IMR-90 (cell line): ENCODE measurements around the gene GLO1. TPM values are rescaled to one million over a fixed set of nuclear protein-coding genes. Genes with fewer than 3 reads are reported as not detected.

Experiments used
- ATAC-seq: fragments of 200-7000 bp; cut with Tn5 transposase; 2 replicates; pipeline ENCODE4 v1.9.1; 2020; ENCODE audit warnings: low read depth, mild to moderate bottlenecking, moderate library complexity
- BruUV-seq: library from RNA; stranded (reverse); fragments of 400-500 nt; replicated peaks from 2 replicates; lab custom pipeline; 2021; lab: Mats Ljungman, UMichigan
- CTCF ChIA-PET: fragments of 300-600 bp; formaldehyde crosslinking; extraction: SDS; loops from one replicate; lab custom pipeline; 2021; ENCODE audit warnings: antibody characterized with exemption; lab: Yijun Ruan, JAX
- POLR2A ChIA-PET: fragments of 300-600 bp; sonication (Branson Sonifier 250); formaldehyde crosslinking; loops from one replicate; lab custom pipeline; 2022; ENCODE audit warnings: antibody characterized with exemption; ENCODE audit not compliant: unreplicated experiment; lab: Charles Lee
- DNase-seq: peaks from one replicate; pipeline ENCODE4 v3.0.0; 2013
- H2AFZ ChIP-seq: replicated peaks from 2 replicates; pipeline ENCODE3; 2013; ENCODE audit warnings: low read length, mild to moderate bottlenecking; ENCODE audit not compliant: poor library complexity
- H2AK5ac ChIP-seq: 2 replicates; pipeline ENCODE4 v1.6.1; 2013; ENCODE audit warnings: low read depth, low read length, inconsistent platforms
- H2AK9ac ChIP-seq: replicated peaks from 2 replicates; pipeline ENCODE3; 2013; ENCODE audit warnings: mild to moderate bottlenecking, low read depth, low read length, moderate library complexity; ENCODE audit not compliant: poor library complexity
- H2BK120ac ChIP-seq: 2 replicates; pipeline ENCODE4 v1.6.1; 2013; ENCODE audit warnings: low read depth, low read length, inconsistent platforms
- H2BK15ac ChIP-seq: 3 replicates; pipeline ENCODE4 v1.6.1; 2013; ENCODE audit warnings: low read depth, low read length, inconsistent platforms
- H2BK20ac ChIP-seq: 2 replicates; pipeline ENCODE4 v1.6.1; 2013; ENCODE audit warnings: low read depth, mild to moderate bottlenecking, inconsistent platforms, low read length, moderate library complexity
- H2BK5ac ChIP-seq: 2 replicates; pipeline ENCODE4 v1.6.1; 2013; ENCODE audit warnings: mild to moderate bottlenecking, low read depth, low read length, inconsistent platforms; ENCODE audit not compliant: poor library complexity, severe bottlenecking
- H3K14ac ChIP-seq: replicated peaks from 2 replicates; pipeline ENCODE4 v1.6.1; 2013; ENCODE audit warnings: low read depth, low read length, inconsistent platforms
- H3K18ac ChIP-seq: 2 replicates; pipeline ENCODE4 v1.6.1; 2013; ENCODE audit warnings: low read depth, low read length, control low read depth
- H3K23ac ChIP-seq: 2 replicates; pipeline ENCODE4 v1.6.1; 2013; ENCODE audit warnings: low read depth, low read length, inconsistent platforms
- H3K27ac ChIP-seq: 2 replicates; pipeline ENCODE4 v1.5.1; 2013; ENCODE audit warnings: mild to moderate bottlenecking, control low read depth, low read length; ENCODE audit not compliant: insufficient read depth
- H3K27me3 ChIP-seq: 2 replicates; pipeline ENCODE4 v1.6.1; 2013; ENCODE audit warnings: low read length; ENCODE audit not compliant: control insufficient read depth, insufficient read depth
- H3K36me3 ChIP-seq: 2 replicates; pipeline ENCODE4 v1.6.1; 2013; ENCODE audit warnings: low read length, mixed read lengths; ENCODE audit not compliant: control insufficient read depth, insufficient read depth
- H3K4ac ChIP-seq: 2 replicates; pipeline ENCODE4 v1.6.1; 2013; ENCODE audit warnings: low read depth, low read length, inconsistent platforms
- H3K4me1 ChIP-seq: 2 replicates; pipeline ENCODE4 v1.6.1; 2013; ENCODE audit warnings: low read length, mixed read lengths; ENCODE audit not compliant: control insufficient read depth, insufficient read depth
- H3K4me2 ChIP-seq: 2 replicates; pipeline ENCODE4 v1.6.1; 2013; ENCODE audit warnings: low read depth, mild to moderate bottlenecking, control low read depth, low read length, moderate library complexity
- H3K4me3 ChIP-seq: 2 replicates; pipeline ENCODE4 v1.5.1; 2013; ENCODE audit warnings: low read depth, mild to moderate bottlenecking, control low read depth, low read length, moderate library complexity; ENCODE audit not compliant: insufficient read depth
- H3K56ac ChIP-seq: 2 replicates; pipeline ENCODE4 v1.6.1; 2013; ENCODE audit warnings: low read length, inconsistent platforms; ENCODE audit not compliant: insufficient read depth; ENCODE audit errors: extremely low read depth
- H3K79me1 ChIP-seq, 2 experiments: 2 replicates each; pipeline ENCODE4 v1.6.1; 2013; ENCODE audit warnings: low read length in 2 of 2, inconsistent platforms in 1 of 2, low read depth in 1 of 2
- H3K9ac ChIP-seq: 2 replicates; pipeline ENCODE4 v1.6.1; 2013; ENCODE audit warnings: low read depth, low read length, control low read depth
- H3K9me1 ChIP-seq: 2 replicates; pipeline ENCODE4 v1.6.1; 2013; ENCODE audit warnings: low read length, inconsistent platforms; ENCODE audit not compliant: insufficient read depth
- H3K9me3 ChIP-seq: 2 replicates; pipeline ENCODE4 v1.6.1; 2013; ENCODE audit warnings: low read length; ENCODE audit not compliant: control insufficient read depth, insufficient read depth
- H4K20me1 ChIP-seq: 2 replicates; pipeline ENCODE4 v1.6.1; 2013; ENCODE audit warnings: low read length, inconsistent platforms; ENCODE audit not compliant: insufficient read depth
- H4K5ac ChIP-seq: 2 replicates; pipeline ENCODE4 v1.6.1; 2013; ENCODE audit warnings: mild to moderate bottlenecking, low read depth, low read length, control low read depth
- H4K8ac ChIP-seq, 2 experiments: 2 replicates each; pipeline ENCODE4 v1.6.1; 2013; ENCODE audit warnings: low read depth in 2 of 2, low read length in 2 of 2, control low read depth in 1 of 2, inconsistent platforms in 1 of 2
- H4K91ac ChIP-seq: 2 replicates; pipeline ENCODE4 v1.6.1; 2013; ENCODE audit warnings: low read depth, low read length, inconsistent platforms; ENCODE audit not compliant: insufficient read depth
- FOS ChIP-seq: fragments of 150-350 bp; IDR thresholded peaks from 2 replicates; pipeline ENCODE4 v1.6.1; 2016; ENCODE audit warnings: low read depth, low read length
- MXI1 ChIP-seq: IDR thresholded peaks from 2 replicates; pipeline ENCODE4 v1.6.1; 2012; ENCODE audit warnings: low read depth, mild to moderate bottlenecking, low read length, moderate library complexity, borderline replicate concordance
- POLR2A ChIP-seq: IDR thresholded peaks from 2 replicates; pipeline ENCODE4 v1.6.1; 2012; ENCODE audit warnings: mild to moderate bottlenecking, low read depth, low read length
- RCOR1 ChIP-seq: IDR thresholded peaks from 2 replicates; pipeline ENCODE4 v1.6.1; 2012; ENCODE audit warnings: mild to moderate bottlenecking, low read length, improper control_type of control experiment; ENCODE audit not compliant: insufficient replicate concordance
- WGBS, 2 experiments: methylation state at CpG; one replicate each; pipeline versions ENCODE4 v1.1.5 to v1.1.7; 2013; ENCODE audit warnings: missing lambda C conversion rate in 2 of 2; ENCODE audit not compliant: insufficient read length in 1 of 2; ENCODE audit errors: extremely low coverage in 2 of 2; 5-methylcytosine and 5-hydroxymethylcytosine counted together
- dilution Hi-C: fragments of 300-500 bp; cut with HindIII; formaldehyde crosslinking; loops from one replicate; pipeline ENCODE4 v1.14.3; 2018; ENCODE audit warnings: low sequenced_read_pairs; ENCODE audit not compliant: unreplicated experiment
- in situ Hi-C: fragments of 300-500 bp; cut with MboI; formaldehyde crosslinking; loops from 3 replicates; pipeline ENCODE4 v1.14.3; 2019; ENCODE audit warnings: low sequenced_read_pairs, inconsistent platforms, mixed read lengths
- intact Hi-C: fragments of 100-400 bp; cut with micrococcal nuclease; formaldehyde crosslinking; loops from 2 replicates; pipeline ENCODE4 v1.10.0; 2022
- polyA plus RNA-seq, 3 experiments: library from polyadenylated mRNA; depleted of rRNA; stranded (reverse); fragments of >200 nt; gene quantifications; 2 replicates each; pipeline ENCODE4 v1.2.3, GENCODE V29; 2012; ENCODE audit warnings: low replicate concordance in 1 of 3
- total RNA-seq: library from RNA; depleted of rRNA; stranded (reverse); fragments of >200 nt; gene quantifications from 2 replicates; pipeline ENCODE4 v1.2.3, GENCODE V29; 2012

Gene GLO1
- total and polyA plus RNA-seq, 2 of the 4 experiments (the other 2 are of a cell fraction) = 65.1 to 111 TPM

GRCh38 chr6:38640216-38640909 lies 62.6 kb downstream of the GLO1 start:
- H3K9ac ChIP-seq = peak overlapping the region; percentile 87
- 11% methylated on average over 13 of the region's 32 CpGs; no CpG with 5 or more reads in 1 of the 2 experiments for WGBS, 2 experiments

More at GRCh38 chr6:38640216-38640909, 62.6 kb downstream of the GLO1 start:
- Histone ChIP-seq H2BK120ac (peak overlapping the region; percentile 82), H3K27me3 (no peaks in the 10 kb centered on the region), H4K91ac (peak overlapping the region; percentile 78), H3K9me3 (no peaks in the 10 kb centered on the region), H3K18ac (peak overlapping the region; percentile 42), H4K5ac (peak overlapping the region; percentile 94), H3K23ac (peak overlapping the region; percentile 55), H4K8ac (peak overlapping the region; percentile 75 to 88), H3K9me1 (peaks cover 6% of the 10 kb centered on the region), H3K56ac (peak overlapping the region; percentile 59; the same call in 1 of the 2 replicates), H4K20me1 (no peaks in the 10 kb centered on the region), H3K4me3 (peak overlapping the region; percentile 82), H2AK5ac (peak overlapping the region; percentile 3; the same call in 1 of the 2 replicates), H2AK9ac (peak overlapping the region; percentile 93), H3K14ac (peak overlapping the region; percentile 91), H2BK5ac (peak overlapping the region; percentile 63), H3K79me1 (peaks cover 23 to 30% of the 10 kb centered on the region in 2 experiments), H3K27ac (peak overlapping the region; percentile 73), H2BK20ac (no peak overlapping the region), H3K4ac (peak overlapping the region; percentile 97), H3K4me1 (peaks cover 7% of the 10 kb centered on the region), H2AFZ (peak overlapping the region; percentile 99), H3K4me2 (peak overlapping the region; percentile 83), H2BK15ac (no peak overlapping the region; the same call in 2 of the 3 replicates), H3K36me3 (no peaks in the 10 kb centered on the region)
- CTCF ChIA-PET = no interaction called here
- POLR2A ChIA-PET = no interaction called here
- DNase-seq (no peak), ATAC-seq (no peak)
- intact Hi-C loops (no loop called here), dilution Hi-C loops (no loop called here), in situ Hi-C loops (no loop called here)
- BruUV-seq = TSS peak; percentile 48
- TF ChIP-seq POLR2A (peak; percentile 5; the same call in 1 of the 2 replicates), MXI1 (no peak), FOS (no peak), RCOR1 (peak; percentile 61)
